ENCODE data around the gene CCBE1.

CCBE1 gene

DNA sequence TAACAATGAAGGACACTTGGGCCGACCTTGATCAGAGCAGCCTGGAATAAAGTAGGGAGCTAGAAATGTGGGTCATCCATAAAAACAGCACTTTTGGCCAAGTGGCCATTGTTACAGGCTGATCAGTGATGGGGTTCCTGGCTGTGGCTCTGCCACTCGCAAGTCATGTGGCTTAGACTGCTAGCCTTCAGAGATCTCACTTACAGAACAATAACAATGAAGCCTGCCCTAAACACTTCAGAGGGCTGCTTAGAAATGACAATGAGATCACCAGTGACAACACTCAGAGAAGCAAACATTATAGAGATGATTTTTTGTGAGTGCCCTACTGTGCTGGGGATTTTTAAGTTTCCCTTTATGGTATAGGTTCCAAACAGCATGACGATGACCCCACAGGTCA is 230.2 kb downstream of the CCBE1 start:
- no peak for DNase-seq (ENCODE audit: extremely low read depth in 1 of 2, low read depth in 1 of 2)

DNA sequence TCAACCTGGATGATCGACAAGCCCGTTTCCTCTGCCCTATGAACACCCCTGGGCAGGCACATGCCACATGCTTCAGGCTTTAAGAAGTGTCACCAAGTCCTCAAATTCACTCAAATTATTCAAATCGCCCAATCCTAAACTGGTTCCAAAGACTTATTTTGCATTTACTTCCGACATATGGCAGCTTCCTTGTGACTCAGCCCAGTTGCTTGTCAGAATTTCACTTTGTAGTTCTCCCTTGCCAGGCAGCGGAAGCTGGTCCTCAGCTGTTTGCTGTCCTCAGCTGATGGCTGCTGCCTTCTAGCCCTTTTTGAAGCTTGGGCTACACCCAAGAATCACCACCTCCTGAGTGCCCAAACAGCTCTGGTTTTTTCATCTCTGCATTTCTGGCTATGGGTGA is 232.7 kb downstream of the CCBE1 start:
- DNase-seq (ENCODE audit: extremely low read depth in 1 of 2, low read depth in 1 of 2) = no peak

DNA sequence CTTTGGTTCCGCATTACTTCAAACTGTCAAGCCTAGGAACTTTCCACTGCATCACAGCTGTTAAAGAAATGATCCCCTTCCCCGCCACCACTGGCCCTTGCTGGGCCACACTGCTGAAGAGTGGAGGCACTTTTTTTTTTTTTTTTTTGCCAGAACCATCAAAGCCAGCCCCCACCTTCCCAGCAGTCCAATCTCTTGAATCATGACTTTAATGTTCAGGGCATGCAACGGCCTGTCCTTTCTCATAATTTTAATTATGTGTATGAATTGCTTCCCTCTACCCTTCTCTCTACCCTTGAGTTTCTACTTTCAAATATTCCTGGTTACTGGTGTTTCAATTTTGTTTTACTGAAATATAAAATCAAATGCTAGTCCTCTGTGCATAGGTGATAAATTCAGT is 236.1 kb downstream of the CCBE1 start:
- no peak for DNase-seq (ENCODE audit: extremely low read depth in 1 of 2, low read depth in 1 of 2)

- DNase-seq (ENCODE audit: extremely low read depth in 1 of 2, low read depth in 1 of 2) = no peak
Measured at GRCh38 chr18:59460072-59460420, 237.2 kb downstream of the CCBE1 start.

DNA sequence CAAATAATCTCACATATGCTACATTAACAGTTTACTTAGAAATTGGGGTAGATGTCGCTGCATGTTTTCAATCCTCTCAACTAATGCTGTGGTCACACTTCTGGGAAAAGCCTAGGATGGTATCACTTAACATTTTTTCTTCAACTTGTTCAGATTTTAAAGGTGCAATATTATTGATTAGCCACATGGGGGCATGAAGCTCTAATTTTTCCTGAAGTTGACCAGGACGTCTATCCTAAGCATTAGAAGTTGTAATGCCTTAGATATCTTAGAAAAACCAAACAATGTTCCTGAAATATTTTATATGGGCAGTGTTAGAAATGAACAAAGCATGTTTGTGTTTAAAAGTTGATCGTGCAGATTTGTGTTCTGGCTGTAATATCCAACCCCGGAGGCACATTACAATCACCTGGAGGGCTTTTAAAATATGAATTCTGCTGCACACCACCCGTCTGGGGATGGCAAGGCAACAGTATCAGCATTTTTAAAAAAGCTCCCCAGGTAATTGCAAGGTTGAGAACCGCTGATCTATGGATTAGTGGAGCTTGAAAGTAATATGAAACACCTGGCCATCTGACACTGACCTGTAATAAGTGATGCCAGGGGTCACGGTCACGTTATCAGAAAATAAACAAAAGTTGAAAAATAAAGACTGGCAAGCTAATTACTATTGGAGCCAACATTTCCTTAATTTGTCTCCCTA is 237.7 kb downstream of the CCBE1 start:
- DNase-seq (ENCODE audit: extremely low read depth in 1 of 2, low read depth in 1 of 2) = no peak

DNA sequence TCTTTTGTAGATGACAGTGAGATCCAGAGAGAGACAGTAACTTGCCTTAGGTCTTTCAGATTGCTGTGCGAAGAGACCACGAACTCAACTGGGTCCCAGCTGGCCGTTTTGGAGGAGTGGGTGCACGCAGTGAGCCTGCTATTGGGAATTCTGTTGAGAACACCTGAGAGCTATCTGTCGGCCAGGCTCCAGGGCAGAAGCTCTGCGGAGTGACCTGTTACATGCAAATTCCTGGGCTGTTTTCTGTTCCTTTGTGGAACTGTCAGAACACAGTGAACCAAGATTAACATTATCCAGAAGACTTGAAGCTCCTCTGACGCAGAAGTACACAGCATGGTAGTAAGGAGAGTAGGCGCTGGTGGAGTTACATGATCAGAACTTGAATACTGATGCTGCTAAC is 238.6 kb downstream of the CCBE1 start:
- DNase-seq (ENCODE audit: extremely low read depth in 1 of 2, low read depth in 1 of 2) = no peak

DNA sequence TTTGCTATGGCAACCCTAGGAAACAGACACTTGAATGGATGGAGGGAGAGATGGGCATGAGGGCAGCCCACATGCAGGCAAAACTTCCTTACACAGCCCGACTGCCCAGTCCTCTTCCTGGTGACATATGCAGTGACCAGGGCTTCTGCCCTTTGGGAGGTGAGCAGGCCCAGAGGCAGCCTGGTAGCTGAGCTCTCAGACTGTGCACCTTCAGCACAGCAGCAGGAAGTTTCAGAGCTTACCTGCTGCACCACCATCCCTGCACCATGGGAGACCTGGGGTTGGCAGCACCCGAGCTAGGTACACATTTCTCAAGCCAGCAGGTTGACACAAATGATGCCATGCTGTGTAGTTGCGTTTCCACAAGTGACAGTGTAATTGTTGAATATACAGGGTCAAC is 240.6 kb downstream of the CCBE1 start:
- no peak for DNase-seq (ENCODE audit: extremely low read depth in 1 of 2, low read depth in 1 of 2)

- no peak for DNase-seq (ENCODE audit: extremely low read depth in 1 of 2, low read depth in 1 of 2)
Measured at GRCh38 chr18:59455728-59456276, 241.4 kb downstream of the CCBE1 start.

- no peak for DNase-seq (ENCODE audit: extremely low read depth in 1 of 2, low read depth in 1 of 2)
Measured at GRCh38 chr18:59454909-59455727, 242.1 kb downstream of the CCBE1 start.

- DNase-seq (ENCODE audit: extremely low read depth in 1 of 2, low read depth in 1 of 2) = no peak
Measured at GRCh38 chr18:59453468-59453961, 243.7 kb downstream of the CCBE1 start.

GRCh38 chr18:59451963-59452362 is 245.3 kb downstream of the CCBE1 start:
- no peak for DNase-seq (ENCODE audit: extremely low read depth in 1 of 2, low read depth in 1 of 2)

DNA sequence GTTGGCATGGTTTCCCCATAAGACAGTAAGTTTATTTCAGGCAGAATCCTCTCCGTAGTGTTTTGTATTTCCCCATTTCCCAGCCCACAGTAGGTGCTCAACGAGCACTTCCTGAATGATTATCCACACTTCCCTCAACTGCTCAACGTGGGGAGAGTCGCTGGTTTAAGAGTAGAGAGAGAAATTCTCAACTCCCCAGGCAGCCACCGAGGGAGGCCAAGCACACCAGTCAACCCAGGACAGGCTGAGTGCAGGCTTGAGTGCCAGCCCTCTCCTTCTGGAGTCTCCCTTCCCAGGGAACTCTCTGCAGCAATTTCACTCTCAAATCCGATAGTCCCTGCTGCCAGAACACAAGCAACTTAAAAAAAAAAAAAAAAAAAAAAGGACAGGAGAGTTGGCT is 246.2 kb downstream of the CCBE1 start:
- DNase-seq (ENCODE audit: extremely low read depth in 1 of 2, low read depth in 1 of 2) = no peak

GRCh38 chr18:59448546-59448945 is 248.7 kb downstream of the CCBE1 start:
- no peak for DNase-seq (ENCODE audit: extremely low read depth in 1 of 2, low read depth in 1 of 2)

- no peak for DNase-seq (ENCODE audit: extremely low read depth in 1 of 2, low read depth in 1 of 2)
Measured at GRCh38 chr18:59446012-59446411, 251.2 kb downstream of the CCBE1 start.

DNA sequence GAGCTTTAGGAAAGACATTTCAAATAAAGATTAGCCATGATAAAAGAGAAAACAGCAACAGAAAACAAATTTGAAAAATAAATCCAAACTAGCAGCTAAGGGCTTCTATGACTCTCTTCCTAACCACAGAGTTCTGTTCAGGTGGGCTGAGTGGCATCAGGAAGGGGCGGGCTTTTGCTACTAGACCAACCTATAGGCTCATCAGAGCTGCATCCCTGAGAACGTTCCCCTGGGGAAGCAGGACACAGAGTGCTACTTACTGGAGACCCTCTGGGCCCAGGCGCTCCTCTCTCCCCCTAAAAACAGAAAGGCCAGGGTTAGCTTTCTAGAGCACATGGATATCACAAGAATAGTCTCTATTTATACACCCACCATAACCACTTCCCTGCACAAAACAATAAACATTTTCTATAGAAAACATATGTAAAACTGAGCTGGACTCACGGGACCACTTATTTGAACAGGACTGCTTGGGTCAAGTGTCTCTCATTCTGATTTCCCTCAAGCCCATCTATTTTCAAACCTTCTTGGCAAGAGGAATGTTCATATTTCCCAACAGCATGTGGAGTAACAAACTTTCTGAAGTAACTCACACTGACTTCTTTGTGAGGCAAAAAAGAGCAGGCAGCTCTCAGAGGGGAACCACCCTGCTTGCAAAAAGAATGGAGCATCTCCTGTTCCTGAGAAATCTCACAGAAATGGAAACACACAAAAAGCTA is 259.2 kb downstream of the CCBE1 start:
- no peak for DNase-seq (ENCODE audit: extremely low read depth in 1 of 2, low read depth in 1 of 2)

GRCh38 chr18:59432803-59433597 is 264.2 kb downstream of the CCBE1 start:
- no peak for DNase-seq (ENCODE audit: extremely low read depth in 1 of 2, low read depth in 1 of 2)

DNA sequence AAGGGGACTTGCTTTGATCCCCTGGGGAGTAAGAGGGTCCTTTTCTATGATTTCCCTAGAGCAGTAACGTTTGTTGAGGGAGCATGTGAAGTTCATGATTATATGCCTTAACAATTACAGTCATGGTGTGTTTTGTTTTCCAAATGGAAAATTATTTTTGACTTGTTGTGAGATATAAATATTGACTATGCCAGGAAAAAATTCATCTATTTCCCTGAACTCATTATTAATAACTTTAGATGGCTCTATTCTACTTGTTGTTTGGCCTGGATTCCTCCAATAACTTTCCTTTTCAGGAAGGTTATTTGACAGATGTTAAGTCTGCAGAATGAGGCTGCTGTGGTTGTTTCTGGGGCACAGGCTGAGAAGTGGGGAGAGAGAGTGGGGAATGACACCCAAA is 266.1 kb downstream of the CCBE1 start:
- DNase-seq (ENCODE audit: extremely low read depth in 1 of 2, low read depth in 1 of 2) = no peak

DNA sequence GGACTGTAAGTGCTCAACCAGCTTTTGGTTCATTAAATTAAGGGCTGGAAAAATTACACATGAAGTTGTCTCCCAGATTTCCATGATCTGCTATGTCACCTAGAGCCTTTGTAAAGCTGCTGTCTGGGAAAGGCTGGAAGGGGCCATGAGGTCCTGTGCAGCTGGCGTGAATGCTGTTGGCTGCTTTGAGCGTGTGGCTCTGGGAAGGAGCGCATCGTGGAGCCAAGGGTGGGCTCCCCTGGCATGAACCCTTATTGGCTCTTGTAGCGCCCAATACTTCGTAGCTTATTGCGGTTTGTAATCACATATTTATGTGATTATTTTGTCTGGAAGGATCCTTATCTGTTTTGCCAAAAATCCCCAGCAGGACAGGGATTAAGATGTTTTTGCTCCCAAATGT is 267.6 kb downstream of the CCBE1 start:
- no peak for DNase-seq (ENCODE audit: extremely low read depth in 1 of 2, low read depth in 1 of 2)

DNA sequence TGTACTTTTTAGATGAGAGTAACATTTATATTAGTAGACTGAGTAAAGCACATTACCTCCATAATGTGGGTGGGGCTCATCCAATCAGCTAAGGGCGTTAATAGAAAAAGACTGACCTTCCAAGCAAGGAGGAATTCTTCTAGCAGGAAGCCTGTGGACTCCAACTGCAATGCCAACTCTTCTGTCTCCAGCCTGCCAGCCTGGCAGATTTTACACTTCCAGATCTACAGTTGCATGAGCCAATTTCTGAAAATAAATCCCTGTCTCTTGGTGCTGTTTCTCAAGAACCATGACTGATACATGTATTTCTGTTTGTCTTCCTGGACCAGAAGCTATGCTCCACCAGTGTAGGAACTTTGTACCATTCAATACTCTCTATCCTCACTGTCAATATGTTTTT is 269.2 kb downstream of the CCBE1 start:
- DNase-seq (ENCODE audit: extremely low read depth in 1 of 2, low read depth in 1 of 2) = no peak

GRCh38 chr18:59426855-59427254 is 270.4 kb downstream of the CCBE1 start:
- no peak for DNase-seq (ENCODE audit: extremely low read depth in 1 of 2, low read depth in 1 of 2)

DNA sequence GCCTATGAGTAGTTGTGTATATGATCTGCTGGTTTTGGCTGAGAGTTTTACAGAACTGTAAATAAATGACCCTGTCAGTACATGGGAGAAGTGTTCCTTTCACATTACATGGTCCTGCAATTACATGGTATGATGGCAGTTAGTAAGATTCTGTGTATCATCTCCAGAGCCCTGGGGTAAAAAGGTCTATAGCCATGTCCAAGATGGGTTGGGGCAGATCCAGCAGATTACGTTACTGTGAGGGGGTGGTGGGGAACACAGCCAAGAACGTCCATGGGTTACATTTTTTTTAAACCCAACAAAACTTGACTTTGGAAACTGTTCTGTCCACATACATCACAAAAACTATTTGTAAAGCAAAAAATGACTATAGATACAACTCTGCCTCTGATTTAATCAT is 274.0 kb downstream of the CCBE1 start:
- no peak for DNase-seq (ENCODE audit: extremely low read depth in 1 of 2, low read depth in 1 of 2)
